Tibial nerve (tissue), 4 donors: ENCODE results near the gene GPR35. TPM values are rescaled to one million over a fixed set of nuclear protein-coding genes. Genes with fewer than 3 reads are reported as not detected.

Experiments
- DNase-seq, 2 donors: peaks; one replicate each; pipeline ENCODE4 v3.0.0-alpha.2; 2019; ENCODE audit warnings: low spot score in 2 of 2
- H3K27ac ChIP-seq, 4 donors: fragments of 200-600 bp; sonication (generic) in 3 of 4; one replicate each; pipeline ENCODE4 v1.5.1; 2017 to 2019; ENCODE audit warnings: mild to moderate bottlenecking in 1 of 4
- H3K27me3 ChIP-seq, 2 donors: fragments of 200-600 bp; sonication (generic) in 1 of 2; one replicate each; pipeline versions ENCODE4 v1.5.1 to v1.6.0; 2017 to 2019
- H3K36me3 ChIP-seq, 3 donors: fragments of 200-600 bp; sonication (generic); one replicate each; pipeline ENCODE4 v1.5.1; 2018 to 2019
- H3K4me1 ChIP-seq, 4 donors: fragments of 200-600 bp; sonication (generic) in 3 of 4; one replicate each; pipeline ENCODE4 v1.5.1; 2017 to 2019
- H3K4me3 ChIP-seq, 4 donors: fragments of 200-600 bp; sonication (generic) in 3 of 4; one replicate each; pipeline ENCODE4 v1.5.1; 2017 to 2019; ENCODE audit warnings: mild to moderate bottlenecking in 1 of 4, moderate library complexity in 1 of 4
- H3K9me3 ChIP-seq, 4 donors: fragments of 200-600 bp; sonication (generic) in 3 of 4; one replicate each; pipeline ENCODE4 v1.5.1; 2017 to 2019
- CTCF ChIP-seq, 5 experiments: fragments of 200-600 bp in 3 of 5; fragments of 450-650 bp in 2 of 5; sonication (generic) in 3 of 5; IDR thresholded peaks; one replicate each; pipeline ENCODE4 v1.5.1; 2016 to 2019; ENCODE audit warnings: antibody characterized with exemption in 5 of 5, mild to moderate bottlenecking in 3 of 5, moderate library complexity in 2 of 5
- EP300 ChIP-seq, 2 donors: sonication (generic); formaldehyde crosslinking; IDR thresholded peaks; one replicate each; pipeline ENCODE4 v1.6.1; 2017; ENCODE audit warnings: antibody characterized with exemption in 2 of 2, mild to moderate bottlenecking in 1 of 2
- POLR2A ChIP-seq, 2 donors: fragments of 450-650 bp; IDR thresholded peaks; one replicate each; pipeline ENCODE4 v1.6.1; 2017; ENCODE audit warnings: antibody characterized with exemption in 2 of 2, mild to moderate bottlenecking in 2 of 2, moderate library complexity in 2 of 2
- WGBS, 2 donors: methylation state at CpG; one replicate each; pipeline ENCODE4 v1.1.5; 2018; 5-methylcytosine and 5-hydroxymethylcytosine counted together
- total RNA-seq, 4 donors: library from RNA; depleted of rRNA; stranded (reverse); fragments of >200 nt; gene quantifications; one replicate each; pipeline ENCODE4 v1.1.0, GENCODE V29; 2016

The GPR35 gene
- total RNA-seq, 4 donors from 2014 or later = 0.90 to 8.2 (median 2.0) TPM

GRCh38 chr2:240602266-240603050 is 22.8 kb upstream of the GPR35 start:
- TF ChIP-seq POLR2A (IDR thresholded peaks at IDR 0.05) (no peak), EP300 (IDR thresholded peaks at IDR 0.05) (no peak), CTCF (IDR thresholded peaks at IDR 0.05) (no peak)
- Histone ChIP-seq H3K4me3 (no peak overlapping the region), H3K36me3 (peaks cover 0 to 55% (median 11%) of the 10 kb centered on the region in 3 donors), H3K4me1 (peaks cover 0 to 14% (median 3%) of the 10 kb centered on the region in 4 donors), H3K27me3 (no peaks in the 10 kb centered on the region), H3K27ac (no peak overlapping the region), H3K9me3 (no peaks in the 10 kb centered on the region)
- peak in 1 of 2 donors; percentile 4 for DNase-seq
- WGBS, 2 donors = 91 to 93% methylated on average over 27 to 30 of the region's 32 CpGs

- H3K9me3 ChIP-seq = no peaks in the 10 kb centered on the region
- H3K4me3 ChIP-seq = no peak overlapping the region
- WGBS, 2 donors = 87 to 88% methylated on average over 14 to 21 of the region's 22 CpGs
- no peaks in the 10 kb centered on the region for H3K27me3 ChIP-seq
- no peak for TF ChIP-seq CTCF (IDR thresholded peaks at IDR 0.05)
- TF ChIP-seq POLR2A (IDR thresholded peaks at IDR 0.05) = no peak
- no peak for TF ChIP-seq EP300 (IDR thresholded peaks at IDR 0.05)
- no peak for DNase-seq
- H3K4me1 ChIP-seq = peaks cover 0 to 14% (median 3%) of the 10 kb centered on the region in 4 donors
- peaks cover 0 to 47% (median 6%) of the 10 kb centered on the region in 3 donors for H3K36me3 ChIP-seq
- H3K27ac ChIP-seq = no peak overlapping the region
Observed at GRCh38 chr2:240603081-240603835, 22.0 kb upstream of the GPR35 start.

GRCh38 chr2:240603846-240604245 is 21.4 kb upstream of the GPR35 start:
- Histone ChIP-seq H3K4me3 (no peak overlapping the region), H3K27ac (peak overlapping the region in 2 of 4 donors; percentile 54 to 69), H3K9me3 (no peaks in the 10 kb centered on the region), H3K4me1 (peaks cover 0 to 14% (median 3%) of the 10 kb centered on the region in 4 donors), H3K27me3 (no peaks in the 10 kb centered on the region), H3K36me3 (peaks cover 0 to 41% (median 0%) of the 10 kb centered on the region in 3 donors)
- TF ChIP-seq POLR2A (IDR thresholded peaks at IDR 0.05) (no peak), EP300 (IDR thresholded peaks at IDR 0.05) (no peak), CTCF (IDR thresholded peaks at IDR 0.05) (no peak)
- DNase-seq = no peak
- WGBS, 2 donors = 85 to 90% methylated on average over 8 to 10 of the region's 10 CpGs

- Histone ChIP-seq H3K4me3 (no peak overlapping the region), H3K4me1 (peaks cover 0 to 14% (median 3%) of the 10 kb centered on the region in 4 donors), H3K36me3 (peaks cover 0 to 35% (median 0%) of the 10 kb centered on the region in 3 donors), H3K27ac (peak overlapping the region in 2 of 4 donors; percentile 54 to 69), H3K9me3 (no peaks in the 10 kb centered on the region), H3K27me3 (no peaks in the 10 kb centered on the region)
- peak; percentile 42 to 74 for DNase-seq
- WGBS, 2 donors = 32 to 34% methylated on average over 9 to 11 of the region's 11 CpGs
- no peak for TF ChIP-seq POLR2A (IDR thresholded peaks at IDR 0.05)
- peak in 1 of 2 donors; percentile 36 for TF ChIP-seq EP300 (IDR thresholded peaks at IDR 0.05)
- peak; percentile 55 to 79 (median 72) for TF ChIP-seq CTCF (IDR thresholded peaks at IDR 0.05)
Observed at GRCh38 chr2:240604291-240604938, 20.9 kb upstream of the GPR35 start.
